Suprapubic skin (tissue), 4 donors: ENCODE results near the gene ZBTB8OS. TPM values are rescaled to one million over a fixed set of nuclear protein-coding genes. Genes with fewer than 3 reads are reported as not detected.

Experiments used
- DNase-seq, 2 donors: peaks; one replicate each; pipeline ENCODE4 v3.0.0-alpha.2; 2019; ENCODE audit warnings: low spot score in 2 of 2
- H3K27ac ChIP-seq: fragments of 200-600 bp; sonication (generic); one replicate; pipeline ENCODE4 v1.5.1; 2019
- H3K27me3 ChIP-seq: fragments of 200-600 bp; sonication (generic); one replicate; pipeline ENCODE4 v1.5.1; 2019
- H3K36me3 ChIP-seq: fragments of 200-600 bp; sonication (generic); one replicate; pipeline ENCODE4 v1.5.1; 2019
- H3K4me1 ChIP-seq: fragments of 200-600 bp; sonication (generic); one replicate; pipeline ENCODE4 v1.5.1; 2019
- H3K4me3 ChIP-seq: fragments of 200-600 bp; sonication (generic); one replicate; pipeline ENCODE4 v1.5.1; 2019; ENCODE audit warnings: mild to moderate bottlenecking
- H3K9me3 ChIP-seq: fragments of 200-600 bp; sonication (generic); one replicate; pipeline ENCODE4 v1.5.1; 2019
- CTCF ChIP-seq, 2 donors: fragments of 200-600 bp in 1 of 2; fragments of 450-650 bp in 1 of 2; sonication (generic) in 1 of 2; IDR thresholded peaks; one replicate each; pipeline ENCODE4 v1.5.1; 2016 to 2019; ENCODE audit warnings: antibody characterized with exemption in 2 of 2, mild to moderate bottlenecking in 1 of 2, moderate library complexity in 1 of 2
- EP300 ChIP-seq: sonication (generic); formaldehyde crosslinking; IDR thresholded peaks from one replicate; pipeline ENCODE4 v1.6.1; 2017; ENCODE audit warnings: antibody characterized with exemption
- POLR2A ChIP-seq, 2 donors: fragments of 450-650 bp; IDR thresholded peaks; one replicate each; pipeline ENCODE4 v1.6.1; 2017; ENCODE audit warnings: antibody characterized with exemption in 2 of 2, mild to moderate bottlenecking in 2 of 2, moderate library complexity in 2 of 2
- POLR2AphosphoS5 ChIP-seq, 3 donors: sonication (generic); formaldehyde crosslinking; IDR thresholded peaks; one replicate each; pipeline ENCODE4 v1.6.1; 2017; ENCODE audit warnings: antibody characterized with exemption in 3 of 3
- WGBS: methylation state at CpG from one replicate; pipeline ENCODE4 v1.1.5; 2018; 5-methylcytosine and 5-hydroxymethylcytosine counted together
- total RNA-seq, 4 donors: library from RNA; depleted of rRNA; stranded (reverse); fragments of >200 nt; gene quantifications; one replicate each; pipeline ENCODE4 v1.1.0, GENCODE V29; 2016

Gene ZBTB8OS
- total RNA-seq, 4 donors from 2014 or later = 19.2 to 29.9 (median 24.0) TPM

GRCh38 chr1:32609180-32609579 lies 41.2 kb downstream of the ZBTB8OS start:
- 81% methylated on average over 4 of the region's 4 CpGs for WGBS
- no peak for DNase-seq
- Histone ChIP-seq H3K4me3 (no peak overlapping the region), H3K9me3 (no peaks in the 10 kb centered on the region), H3K27me3 (no peaks in the 10 kb centered on the region), H3K36me3 (peaks cover 13% of the 10 kb centered on the region), H3K4me1 (peaks cover 14% of the 10 kb centered on the region), H3K27ac (no peak overlapping the region)
- TF ChIP-seq POLR2AphosphoS5 (IDR thresholded peaks at IDR 0.05) = no peak
- TF ChIP-seq CTCF (IDR thresholded peaks at IDR 0.05) = no peak

- WGBS = 97% methylated on average over 7 of the region's 11 CpGs
- TF ChIP-seq CTCF (IDR thresholded peaks at IDR 0.05) (no peak), EP300 (no peak), POLR2A (IDR thresholded peaks at IDR 0.05) (no peak), POLR2AphosphoS5 (IDR thresholded peaks at IDR 0.05) (no peak)
- peaks cover 5% of the 10 kb centered on the region for H3K4me1 ChIP-seq
- H3K27me3 ChIP-seq = no peaks in the 10 kb centered on the region
- peaks cover 13% of the 10 kb centered on the region for H3K36me3 ChIP-seq
- no peak overlapping the region for H3K27ac ChIP-seq
- H3K4me3 ChIP-seq = no peak overlapping the region
- H3K9me3 ChIP-seq = no peaks in the 10 kb centered on the region
- no peak for DNase-seq
Measured at GRCh38 chr1:32606565-32607371, 43.6 kb downstream of the ZBTB8OS start.

- DNase-seq = no peak
- no peak for TF ChIP-seq CTCF (IDR thresholded peaks at IDR 0.05)
- TF ChIP-seq POLR2A (IDR thresholded peaks at IDR 0.05) = no peak
- TF ChIP-seq POLR2AphosphoS5 (IDR thresholded peaks at IDR 0.05) = no peak
- TF ChIP-seq EP300 = no peak
- H3K9me3 ChIP-seq = no peaks in the 10 kb centered on the region
- WGBS = 84% methylated on average over 8 of the region's 17 CpGs
- H3K36me3 ChIP-seq = peaks cover 13% of the 10 kb centered on the region
- H3K4me1 ChIP-seq = no peaks in the 10 kb centered on the region
- H3K27me3 ChIP-seq = no peaks in the 10 kb centered on the region
- H3K27ac ChIP-seq = no peak overlapping the region
- no peak overlapping the region for H3K4me3 ChIP-seq
Measured at GRCh38 chr1:32605711-32606424, 44.5 kb downstream of the ZBTB8OS start.

GRCh38 chr1:32600034-32600433 lies 50.3 kb downstream of the ZBTB8OS start:
- Histone ChIP-seq H3K9me3 (no peaks in the 10 kb centered on the region), H3K27me3 (no peaks in the 10 kb centered on the region), H3K4me3 (no peak overlapping the region), H3K4me1 (no peaks in the 10 kb centered on the region), H3K27ac (no peak overlapping the region), H3K36me3 (peaks cover 19% of the 10 kb centered on the region)
- DNase-seq = no peak
- TF ChIP-seq CTCF (IDR thresholded peaks at IDR 0.05) (no peak), POLR2AphosphoS5 (IDR thresholded peaks at IDR 0.05) (no peak), POLR2A (IDR thresholded peaks at IDR 0.05) (no peak), EP300 (no peak)
- 85% methylated on average over 2 of the region's 2 CpGs for WGBS

GRCh38 chr1:32592943-32593342 lies 57.4 kb downstream of the ZBTB8OS start:
- 98% methylated on average over 9 of the region's 9 CpGs for WGBS
- TF ChIP-seq EP300 (no peak), POLR2A (IDR thresholded peaks at IDR 0.05) (no peak)
- H3K36me3 ChIP-seq = peaks cover 29% of the 10 kb centered on the region

More at GRCh38 chr1:32592943-32593342, 57.4 kb downstream of the ZBTB8OS start:
- Histone ChIP-seq H3K4me3 (no peak overlapping the region), H3K27me3 (no peaks in the 10 kb centered on the region), H3K4me1 (no peaks in the 10 kb centered on the region), H3K9me3 (no peaks in the 10 kb centered on the region), H3K27ac (no peak overlapping the region)
- no peak for DNase-seq
